Activated CD8-positive, alpha-beta memory T cell treated with anti-CD3 and anti-CD28 coated beads, Interleukin-2, amount 50 U/mL, for 24 hours (primary cell): ENCODE results near the gene CFAP77.

ENCODE experiments used
- DNase-seq: peaks from one replicate; pipeline ENCODE4 v3.0.0-alpha.2; 2020; ENCODE audit errors: extremely low read depth

CFAP77 gene

DNA sequence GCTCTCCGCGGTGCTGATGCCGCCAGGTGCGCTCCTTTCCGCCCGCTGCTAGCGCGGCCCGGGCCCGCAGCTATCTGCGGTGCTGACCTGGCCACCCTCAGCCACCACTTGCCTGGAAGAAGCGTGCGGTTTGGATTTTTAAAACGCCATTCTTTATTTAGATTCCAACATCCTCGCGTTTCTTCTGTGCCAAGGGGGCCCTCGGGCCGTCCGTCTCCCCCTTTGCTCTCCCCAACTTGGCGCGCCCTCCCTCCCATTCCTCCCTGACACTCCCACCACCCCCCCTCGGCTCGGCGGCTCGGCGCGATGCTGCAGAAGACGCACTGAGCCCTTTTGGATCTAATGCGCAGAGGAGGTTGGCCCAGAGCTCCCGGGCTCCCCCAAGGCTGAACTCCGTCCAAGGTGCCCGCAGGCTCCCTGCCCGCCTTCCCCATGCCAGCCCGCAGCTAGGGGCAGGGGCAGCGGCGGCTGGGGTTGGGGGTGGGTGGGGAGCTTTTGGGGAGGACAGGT lies 172.3 kb downstream of the CFAP77 start, which contains the start of gene BARHL1:
Gene BARHL1, plus strand, starts transcription at position 331 of the 510 bp plus-strand sequence. CDS start 192 bp downstream, outside the sequence.
- no peak for DNase-seq

DNA sequence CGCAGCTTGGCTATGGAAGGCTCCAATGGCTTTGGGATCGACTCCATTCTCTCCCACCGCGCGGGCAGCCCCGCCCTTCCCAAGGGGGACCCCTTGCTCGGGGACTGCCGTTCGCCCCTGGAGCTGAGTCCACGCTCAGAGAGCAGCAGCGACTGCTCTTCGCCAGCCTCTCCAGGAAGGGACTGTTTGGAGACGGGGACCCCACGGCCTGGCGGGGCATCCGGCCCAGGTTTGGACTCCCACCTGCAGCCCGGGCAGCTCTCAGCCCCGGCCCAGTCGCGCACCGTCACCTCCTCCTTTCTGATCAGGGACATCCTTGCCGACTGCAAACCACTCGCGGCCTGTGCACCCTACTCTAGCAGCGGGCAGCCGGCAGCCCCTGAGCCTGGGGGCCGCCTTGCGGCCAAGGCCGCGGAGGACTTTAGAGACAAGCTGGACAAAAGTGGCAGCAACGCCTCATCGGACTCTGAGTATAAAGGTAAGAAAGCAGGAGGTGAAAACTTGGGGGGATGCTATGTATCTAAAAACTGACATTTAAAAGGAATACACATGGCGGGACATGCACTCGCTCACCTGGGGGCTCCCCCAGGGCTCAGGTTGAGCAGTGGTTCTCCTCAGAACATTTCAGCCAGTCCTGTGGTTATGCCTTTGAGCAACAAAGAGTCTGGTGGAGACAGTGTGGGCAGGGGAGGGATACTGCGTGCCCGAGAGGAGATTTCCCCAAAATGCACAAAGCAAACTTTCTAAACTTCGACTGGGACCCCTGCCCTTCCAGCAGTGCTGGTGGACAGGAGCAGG lies 173.0 kb downstream of the CFAP77 start:
- no peak for DNase-seq

DNA sequence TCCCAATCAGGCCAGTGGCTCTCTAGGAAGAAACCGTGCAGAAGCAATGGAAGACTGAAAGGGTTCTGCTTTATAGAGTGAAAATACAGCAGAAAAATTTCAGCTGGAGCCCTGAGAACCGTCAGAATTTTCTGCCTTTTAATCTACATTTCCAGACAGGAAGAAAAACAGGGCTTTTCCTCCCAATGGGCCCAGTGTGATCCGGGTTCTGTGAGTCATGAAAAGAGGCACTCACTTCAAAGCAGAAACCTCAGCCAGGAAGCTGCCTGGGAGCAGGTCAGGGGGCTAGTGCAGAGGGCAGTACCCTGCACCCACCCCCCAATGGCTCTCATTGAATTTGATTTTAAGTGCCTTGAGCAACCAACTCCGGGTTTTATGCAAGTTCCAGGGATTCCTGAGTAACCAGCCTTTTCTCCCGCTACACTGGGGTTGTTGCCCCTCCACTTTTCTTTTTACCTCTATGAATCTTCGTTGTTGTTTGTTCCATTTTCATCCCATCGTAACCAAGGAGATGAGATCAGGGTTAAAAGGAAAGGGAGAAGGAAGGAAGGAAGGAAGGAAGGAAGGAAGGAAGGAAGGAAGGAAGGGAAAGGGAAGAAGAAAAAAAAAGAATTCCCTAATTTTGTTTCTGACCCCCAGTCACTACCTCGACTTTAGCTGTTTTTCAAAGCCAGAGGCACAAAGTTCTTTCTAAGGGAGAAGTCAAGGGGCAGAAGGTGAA lies 173.7 kb downstream of the CFAP77 start:
- no peak for DNase-seq

DNA sequence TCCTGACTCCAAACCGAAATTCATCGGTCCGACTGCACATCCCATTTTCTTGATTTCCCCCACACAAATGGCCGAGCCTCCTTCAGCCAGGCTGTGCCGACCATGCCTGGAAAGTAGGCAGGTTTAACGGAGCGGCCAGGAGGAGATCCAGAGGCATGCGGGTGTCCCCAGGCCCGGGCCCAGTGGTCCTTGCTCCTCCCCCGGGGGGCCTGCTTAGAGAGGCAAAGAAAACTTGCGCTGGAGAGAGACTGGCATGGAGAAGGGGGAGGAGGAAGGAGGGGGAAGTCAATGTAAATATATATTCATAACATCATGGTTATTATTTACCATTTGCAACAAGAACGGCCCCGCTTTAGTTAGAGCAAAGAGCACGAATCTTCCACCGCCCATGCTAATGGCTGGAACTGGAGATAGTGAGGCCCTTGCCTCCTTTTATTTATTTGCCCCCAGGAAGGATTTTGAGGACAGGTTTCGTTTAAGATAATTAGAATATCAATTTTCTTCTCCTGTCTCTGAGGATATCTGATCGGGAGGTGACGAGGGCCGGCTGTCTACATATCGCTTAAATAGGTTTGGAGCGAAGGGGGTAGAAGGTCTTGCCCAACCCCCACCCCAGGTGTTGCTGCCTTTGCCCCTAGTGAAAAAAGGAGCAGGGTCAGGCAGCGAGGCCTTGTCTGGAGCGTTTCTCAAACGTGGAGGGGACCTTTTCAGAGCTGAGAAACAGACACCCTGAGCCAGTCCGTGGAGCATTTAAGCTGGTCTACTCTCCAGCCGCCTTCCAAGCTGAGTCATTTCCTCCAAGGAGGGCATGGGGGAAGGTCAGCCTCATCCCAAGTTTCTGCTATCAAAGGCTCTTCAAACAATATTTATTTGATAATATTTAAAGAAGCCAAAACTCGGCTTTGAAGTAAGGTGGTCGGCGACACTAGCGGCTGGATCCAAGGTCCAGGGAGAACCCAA lies 174.9 kb downstream of the CFAP77 start:
- no peak for DNase-seq

DNA sequence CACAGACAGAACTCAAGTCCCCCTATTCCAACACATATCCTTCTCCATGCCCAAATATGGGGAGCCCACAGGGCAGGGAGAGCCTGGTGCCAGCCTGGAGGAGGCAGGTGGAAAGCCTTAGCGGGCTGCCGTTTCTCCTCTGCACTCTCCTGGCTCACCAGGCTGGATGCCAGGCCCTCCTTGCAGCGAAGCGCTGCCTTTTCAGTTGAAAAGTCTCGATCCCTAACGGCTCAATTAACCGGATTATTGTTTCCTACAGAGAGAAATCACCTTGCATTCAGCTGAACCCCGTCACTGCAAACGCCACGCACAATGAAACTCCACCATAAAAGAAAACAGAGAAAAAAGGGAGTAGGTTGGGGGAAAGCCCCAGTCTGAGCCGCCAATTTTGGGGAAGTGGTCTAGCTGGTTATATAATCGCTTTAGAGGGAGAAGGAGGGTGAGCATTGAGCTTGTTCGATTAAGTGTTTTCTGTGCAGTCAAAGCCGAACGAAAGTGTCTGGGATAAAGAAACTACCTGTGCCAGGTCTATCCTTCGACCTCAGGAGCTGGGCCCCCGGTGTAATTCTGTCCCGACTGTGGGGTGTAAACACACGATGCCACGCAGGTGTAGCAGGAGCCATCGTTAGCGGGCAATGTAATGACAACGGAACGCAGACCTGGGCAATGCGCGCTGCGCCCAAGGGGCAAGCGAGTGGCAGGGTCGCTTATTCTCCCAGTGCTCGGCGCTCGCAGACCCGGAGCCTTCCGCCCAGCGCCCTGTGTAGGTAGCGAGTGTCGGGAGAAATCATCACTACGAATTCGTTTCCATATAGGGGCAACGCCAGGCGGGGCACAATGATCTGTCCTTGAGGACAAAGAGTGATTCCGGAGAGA lies 176.2 kb downstream of the CFAP77 start:
- DNase-seq = no peak

DNA sequence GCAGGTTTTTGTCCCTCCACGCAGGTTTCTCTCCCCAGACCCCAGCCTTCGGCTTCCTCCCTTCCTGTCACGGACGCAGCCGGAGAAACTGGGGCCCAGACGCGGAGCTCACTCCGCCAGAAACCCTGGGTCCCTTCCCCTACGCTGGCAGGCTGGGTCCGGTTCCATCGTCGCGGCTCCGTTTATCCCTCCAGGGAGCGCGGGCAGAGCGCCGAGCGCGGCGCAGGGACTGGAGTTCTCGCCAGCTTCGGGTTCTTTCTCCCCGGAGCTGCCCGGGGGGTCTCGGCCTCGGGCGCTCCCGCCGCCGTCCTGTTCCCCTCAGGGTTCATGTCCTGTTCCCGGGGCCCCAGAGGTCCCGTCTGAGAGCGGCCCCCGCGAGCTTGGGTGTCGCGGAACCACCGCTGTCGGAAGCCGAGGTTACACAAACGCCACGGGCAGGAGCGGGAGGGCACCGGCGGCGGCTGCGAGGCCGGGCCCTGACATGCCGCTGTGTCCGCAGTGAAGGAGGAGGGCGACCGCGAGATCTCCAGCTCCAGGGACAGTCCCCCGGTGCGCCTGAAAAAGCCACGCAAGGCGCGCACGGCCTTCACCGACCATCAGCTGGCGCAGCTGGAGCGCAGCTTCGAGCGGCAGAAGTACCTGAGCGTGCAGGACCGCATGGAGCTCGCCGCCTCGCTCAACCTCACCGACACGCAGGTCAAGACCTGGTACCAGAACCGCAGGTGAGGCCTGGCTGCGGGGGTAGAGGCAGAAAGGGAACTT lies 177.0 kb downstream of the CFAP77 start:
- DNase-seq = no peak

DNA sequence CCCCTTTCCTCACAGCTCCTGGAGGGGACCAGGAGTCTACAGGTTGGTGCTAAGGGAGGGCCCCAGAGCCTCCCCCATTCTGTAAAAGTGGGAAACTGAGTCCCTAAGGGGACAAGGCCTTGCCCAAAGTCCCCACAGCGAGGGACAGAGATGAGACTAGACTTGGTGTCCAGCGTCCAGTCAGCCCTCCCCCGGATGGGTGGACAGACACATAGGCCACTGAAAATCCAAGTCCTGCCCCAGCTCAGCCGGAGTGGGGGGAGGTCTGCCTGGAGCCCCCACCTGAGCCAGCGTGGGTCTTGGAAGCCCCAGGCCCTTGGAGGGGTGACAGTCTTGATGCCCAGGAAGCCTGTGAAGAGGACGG lies 177.6 kb downstream of the CFAP77 start:
- DNase-seq = no peak

DNA sequence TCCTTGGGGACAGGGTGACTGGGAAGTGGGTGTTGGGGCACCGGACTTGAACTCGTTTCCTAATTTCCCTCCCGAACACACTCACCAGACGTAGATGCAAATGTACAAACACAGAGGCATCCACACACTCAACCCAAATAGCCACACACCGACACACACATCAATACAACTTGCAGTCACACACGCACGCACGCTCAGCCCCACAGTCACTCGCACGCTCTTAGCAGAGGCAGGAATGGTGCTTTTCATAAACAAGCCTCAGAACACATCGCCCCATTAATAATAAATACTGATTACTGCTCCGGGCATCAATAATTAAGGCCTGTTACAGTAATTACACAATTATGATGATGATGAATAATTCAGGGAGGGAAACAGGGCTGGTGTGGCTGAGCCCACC lies 178.1 kb downstream of the CFAP77 start:
- DNase-seq = no peak

DNA sequence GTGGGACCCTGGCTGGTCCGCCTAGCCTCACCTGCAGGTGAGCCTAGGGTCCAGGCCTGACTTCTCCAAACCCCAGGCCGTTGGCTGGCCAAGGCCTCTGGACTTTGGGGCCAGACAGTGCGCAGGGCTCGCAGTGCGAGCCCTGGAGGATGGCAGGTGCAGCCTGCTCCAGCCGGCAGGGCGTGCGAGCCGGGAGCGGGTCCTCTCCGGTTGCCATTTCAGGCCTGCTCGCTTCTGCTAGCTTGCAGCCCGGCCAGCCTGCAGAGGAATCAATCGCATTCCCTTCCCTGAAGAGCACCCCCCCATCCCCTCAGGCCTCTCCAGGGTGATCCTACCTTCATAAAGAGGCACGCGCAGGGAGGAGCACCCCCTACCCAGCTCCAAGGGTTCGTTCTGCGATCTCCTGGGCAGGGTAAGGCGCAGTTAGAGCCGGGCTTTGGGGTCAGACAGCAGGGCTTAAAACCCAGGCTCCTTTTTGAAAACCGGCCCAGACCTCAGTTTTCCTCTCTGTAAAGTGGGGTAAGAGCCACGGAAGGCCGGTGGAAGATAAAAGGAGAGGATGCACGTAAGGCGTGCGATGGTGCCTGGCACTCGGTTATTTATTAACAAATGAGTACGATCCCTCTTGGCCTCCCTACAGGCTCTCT lies 178.6 kb downstream of the CFAP77 start:
- DNase-seq = no peak

DNA sequence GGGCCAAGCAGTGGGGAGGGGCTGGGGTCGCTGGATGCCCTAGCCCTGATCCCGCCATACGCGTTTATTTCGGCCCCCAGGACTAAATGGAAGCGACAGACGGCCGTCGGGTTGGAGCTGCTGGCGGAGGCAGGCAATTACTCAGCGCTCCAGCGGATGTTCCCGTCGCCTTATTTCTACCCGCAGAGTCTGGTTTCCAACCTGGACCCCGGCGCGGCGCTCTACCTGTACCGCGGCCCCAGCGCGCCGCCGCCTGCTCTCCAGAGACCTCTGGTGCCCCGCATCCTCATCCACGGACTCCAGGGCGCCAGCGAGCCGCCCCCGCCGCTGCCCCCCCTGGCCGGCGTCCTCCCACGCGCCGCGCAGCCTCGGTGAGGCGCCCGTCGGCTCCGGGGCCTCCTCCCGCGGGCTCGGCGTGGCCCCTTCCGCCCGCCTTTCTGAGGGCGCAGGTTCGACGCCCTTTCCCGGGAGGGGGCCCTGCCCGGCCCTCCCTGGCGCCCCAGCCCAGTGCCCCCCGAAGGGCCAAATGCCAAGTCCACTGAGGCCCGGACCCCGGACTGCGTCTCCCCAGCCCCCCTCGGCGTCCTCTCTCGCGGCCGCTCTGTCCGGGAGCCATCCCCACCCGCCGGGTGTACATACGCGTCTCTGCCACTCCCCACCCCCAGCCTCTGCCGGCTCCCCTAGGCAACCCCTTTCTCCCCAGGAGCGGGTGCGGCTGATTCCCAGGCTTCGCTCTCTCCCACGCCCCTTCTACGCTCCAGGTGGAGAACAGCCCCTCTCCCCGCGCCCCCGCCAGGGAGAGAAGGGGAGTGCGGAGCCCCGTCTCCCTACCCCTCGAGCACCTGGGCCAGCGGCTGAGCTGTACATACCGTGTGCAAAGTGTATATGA lies 179.4 kb downstream of the CFAP77 start:
- no peak for DNase-seq

DNA sequence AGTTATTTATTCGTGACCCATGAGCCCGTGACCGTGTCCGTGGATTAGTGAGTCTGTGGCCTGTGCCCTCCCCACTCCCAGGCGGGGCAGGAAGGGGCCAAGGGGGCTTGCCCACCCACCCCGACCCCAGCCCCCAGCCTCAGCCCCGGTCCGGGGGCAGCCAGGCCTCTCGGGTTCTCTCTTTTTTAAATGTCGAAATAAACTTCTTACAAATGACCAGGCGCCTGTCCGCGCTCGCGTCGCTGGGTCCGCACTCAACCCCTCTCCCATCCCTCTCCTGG lies 180.0 kb downstream of the CFAP77 start:
- DNase-seq = no peak

DNA sequence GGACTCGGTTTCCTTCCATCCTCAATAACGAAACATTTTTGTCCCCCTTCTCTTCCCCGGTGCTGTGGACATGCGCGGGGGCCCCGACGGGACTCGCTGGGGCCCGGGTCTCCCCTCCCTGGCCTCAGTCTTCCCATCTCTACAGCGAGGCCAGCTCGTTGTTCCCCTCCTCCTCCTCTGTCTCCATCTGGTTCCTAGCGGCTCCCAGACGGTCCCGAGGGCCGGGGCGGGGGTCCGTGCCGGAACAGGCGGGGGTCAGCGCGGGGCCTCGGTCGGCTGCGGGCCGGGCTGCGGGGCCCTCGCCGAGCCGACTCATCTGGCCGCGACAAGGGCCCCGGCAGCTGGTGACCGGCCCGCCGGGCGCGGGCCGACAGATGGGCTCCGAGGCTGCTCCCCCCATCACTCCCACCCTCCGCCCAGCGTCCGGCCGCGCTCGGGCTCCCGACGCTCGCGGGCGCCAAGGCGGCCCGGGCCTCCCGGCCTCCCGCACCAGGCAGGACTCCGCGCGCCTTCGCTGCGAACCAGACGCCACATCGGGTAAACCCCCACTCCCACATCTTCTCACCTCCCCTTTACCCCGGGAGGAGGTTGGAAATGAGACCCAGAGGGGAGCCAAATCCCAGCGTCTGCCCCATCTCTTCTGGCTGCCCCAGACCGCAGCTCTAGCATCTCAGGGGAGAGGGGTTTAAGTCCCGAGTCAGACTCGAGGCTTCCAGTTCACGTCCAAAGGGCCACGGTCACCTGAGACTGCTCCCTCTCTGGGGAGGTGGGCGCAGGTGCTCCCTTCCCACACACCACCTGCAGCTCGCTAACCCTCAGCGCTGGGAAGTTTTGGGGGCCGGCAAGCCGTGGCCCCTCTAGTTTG lies 180.5 kb downstream of the CFAP77 start:
- DNase-seq = no peak

DNA sequence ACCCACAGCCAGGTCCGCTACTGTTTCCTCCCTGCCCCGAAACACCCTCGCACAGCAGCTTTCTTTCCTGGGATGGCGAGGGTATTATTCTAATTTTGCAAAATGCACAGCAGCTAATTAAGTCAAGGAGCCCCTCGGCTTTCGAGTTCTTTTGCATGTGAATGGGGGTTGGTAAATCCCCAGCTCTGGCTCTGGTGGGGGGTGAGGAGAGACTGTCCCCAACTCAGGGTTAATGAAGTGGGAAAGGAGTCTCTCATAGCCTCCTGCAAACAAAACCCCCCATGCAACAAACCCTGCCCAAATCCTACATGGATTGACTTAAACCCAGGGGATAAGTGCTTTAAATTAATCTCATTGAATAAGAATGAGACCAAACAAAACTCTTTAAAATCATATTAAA lies 181.2 kb downstream of the CFAP77 start:
- DNase-seq = no peak

DNA sequence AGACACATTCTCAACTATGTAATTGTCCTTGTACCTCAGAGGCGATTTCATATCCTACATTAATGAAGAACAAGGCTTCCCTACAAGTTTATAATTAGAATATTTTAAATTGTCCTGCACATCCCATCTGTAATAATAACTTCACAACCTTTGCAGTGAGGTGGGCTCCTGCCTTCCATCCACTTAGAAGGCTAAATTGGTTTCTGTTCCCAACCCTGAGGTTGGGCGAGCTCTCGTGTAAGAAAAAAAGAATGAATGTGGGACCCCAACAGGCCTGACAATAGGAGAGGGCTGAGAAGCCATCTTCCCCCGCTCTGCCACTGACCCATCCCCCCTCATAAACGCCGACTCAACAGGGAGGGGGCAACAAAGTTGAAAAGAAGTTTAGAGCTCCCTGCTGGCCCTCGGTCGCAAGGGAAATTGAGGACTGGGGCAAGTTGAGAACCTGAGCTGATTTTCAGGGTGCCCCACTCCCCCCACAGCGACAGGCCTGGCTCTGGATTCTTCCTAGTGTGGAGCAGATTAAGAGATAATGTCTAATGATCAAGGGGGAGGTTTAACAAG lies 181.8 kb downstream of the CFAP77 start:
- no peak for DNase-seq

DNA sequence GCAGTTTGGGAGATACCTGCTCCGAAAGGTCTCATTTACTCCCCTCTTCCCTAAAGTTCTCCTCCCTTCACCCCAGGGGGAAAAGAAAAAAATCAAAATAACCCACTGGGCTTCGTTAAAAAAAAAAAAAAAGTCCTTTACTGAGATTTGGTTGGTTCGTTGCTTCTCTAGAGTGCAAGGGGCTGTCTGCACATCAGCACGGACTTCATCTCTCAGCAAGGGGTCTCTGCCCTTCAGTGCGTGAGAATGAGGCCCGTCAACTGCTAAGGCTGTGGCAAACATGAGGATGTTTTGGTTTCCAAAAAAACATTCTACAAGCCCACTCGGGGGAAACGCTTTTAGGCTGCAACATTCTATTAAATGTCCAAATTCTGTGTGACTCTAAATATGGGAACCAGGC lies 182.4 kb downstream of the CFAP77 start:
- DNase-seq = no peak

DNA sequence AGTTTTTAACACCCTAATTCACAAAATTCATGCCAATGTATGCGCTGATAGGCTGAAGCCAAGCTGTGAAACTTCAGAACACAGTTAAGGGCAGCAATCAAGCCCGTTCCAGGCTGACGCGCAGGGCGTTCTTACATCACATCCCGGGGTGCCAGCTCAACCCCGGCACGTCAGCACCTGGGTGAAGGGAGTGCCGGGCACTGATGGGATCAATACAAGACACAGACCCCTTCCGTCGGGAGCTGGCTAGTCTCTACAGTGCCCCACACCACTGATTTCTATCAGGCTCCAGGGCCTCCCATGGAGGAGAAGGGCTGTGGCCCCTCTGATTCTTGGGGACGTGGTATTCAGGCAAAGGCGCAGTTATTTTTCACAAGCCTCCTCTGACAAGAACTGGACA lies 184.4 kb downstream of the CFAP77 start:
- DNase-seq = no peak

DNA sequence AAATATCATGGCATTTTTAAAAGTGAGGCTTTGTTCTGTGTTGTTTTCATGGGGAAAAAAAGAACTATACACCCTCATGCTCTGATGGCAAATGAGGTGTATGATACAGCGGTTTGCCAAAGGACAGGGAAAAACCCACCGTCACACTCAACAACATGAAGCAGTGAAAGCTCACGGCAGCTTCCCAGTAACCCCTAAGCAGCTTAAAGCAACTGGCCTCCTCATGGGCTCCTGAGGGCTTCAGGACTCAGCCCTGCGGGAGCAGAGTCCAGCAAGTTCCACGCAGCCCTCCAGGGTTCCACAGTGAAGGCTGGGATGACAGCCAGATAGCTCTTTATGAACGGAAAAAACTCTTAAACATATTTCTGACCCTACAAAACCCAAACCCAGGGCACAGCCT lies 185.3 kb downstream of the CFAP77 start:
- no peak for DNase-seq

DNA sequence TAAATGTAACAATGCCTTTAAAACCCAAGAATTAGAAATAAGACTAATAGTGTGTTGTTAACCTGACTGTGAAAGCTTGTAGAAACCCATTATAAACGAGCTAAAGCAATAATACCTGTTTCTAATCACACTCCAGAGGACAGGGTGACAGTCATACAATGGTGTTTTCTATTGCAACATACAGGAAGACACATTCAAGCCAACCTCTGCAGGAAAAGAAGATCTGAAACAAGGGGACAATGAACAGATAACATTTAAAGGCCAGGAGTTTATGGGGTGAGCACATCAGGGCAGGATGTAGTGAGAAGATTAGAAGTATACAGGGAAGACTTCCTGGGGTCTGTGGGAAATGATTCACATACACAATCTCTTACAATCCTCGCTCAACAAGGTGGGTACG lies 186.2 kb downstream of the CFAP77 start:
- no peak for DNase-seq
